Measurements from ENCODE around the gene CBLB. TPM values are rescaled to one million over a fixed set of nuclear protein-coding genes. Genes with fewer than 3 reads are reported as not detected.
A peak's percentile ranks its signal among the peaks of the same experiment; 100 is the strongest.

The CBLB gene
- total RNA-seq, 1 donor from 2014 or later: 5.9 TPM

DNA sequence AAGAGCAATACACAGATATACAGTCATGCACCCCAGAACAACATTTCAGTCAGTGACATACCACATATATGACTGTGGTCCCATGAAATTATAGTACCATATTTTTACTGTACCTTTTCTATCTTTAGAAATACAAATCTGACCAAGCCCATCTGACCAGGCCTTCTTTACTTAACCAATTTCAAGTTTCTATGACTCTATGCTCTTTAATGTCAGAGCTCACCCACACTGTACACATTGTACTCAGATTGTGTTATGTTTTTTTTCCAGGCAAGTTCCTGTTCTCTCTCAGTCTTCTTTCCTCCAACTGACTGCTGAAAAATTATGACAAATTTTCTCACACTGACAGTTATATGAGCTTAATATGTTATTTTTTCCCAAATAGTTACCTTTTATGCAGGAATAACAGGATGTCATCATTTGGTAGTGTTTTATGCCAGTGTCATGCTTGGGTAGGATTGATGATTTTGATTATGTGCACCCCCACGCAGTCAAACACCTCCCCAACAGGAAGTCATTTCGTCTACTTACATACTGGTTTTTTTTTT is 8.0 kb upstream of the CBLB start:
- DNase-seq (ENCODE audit: low read depth): no peak
- no peak overlapping the region for H3K4me3 ChIP-seq (ENCODE audit: low read depth, low read length)
- TF ChIP-seq, protein P1, sequence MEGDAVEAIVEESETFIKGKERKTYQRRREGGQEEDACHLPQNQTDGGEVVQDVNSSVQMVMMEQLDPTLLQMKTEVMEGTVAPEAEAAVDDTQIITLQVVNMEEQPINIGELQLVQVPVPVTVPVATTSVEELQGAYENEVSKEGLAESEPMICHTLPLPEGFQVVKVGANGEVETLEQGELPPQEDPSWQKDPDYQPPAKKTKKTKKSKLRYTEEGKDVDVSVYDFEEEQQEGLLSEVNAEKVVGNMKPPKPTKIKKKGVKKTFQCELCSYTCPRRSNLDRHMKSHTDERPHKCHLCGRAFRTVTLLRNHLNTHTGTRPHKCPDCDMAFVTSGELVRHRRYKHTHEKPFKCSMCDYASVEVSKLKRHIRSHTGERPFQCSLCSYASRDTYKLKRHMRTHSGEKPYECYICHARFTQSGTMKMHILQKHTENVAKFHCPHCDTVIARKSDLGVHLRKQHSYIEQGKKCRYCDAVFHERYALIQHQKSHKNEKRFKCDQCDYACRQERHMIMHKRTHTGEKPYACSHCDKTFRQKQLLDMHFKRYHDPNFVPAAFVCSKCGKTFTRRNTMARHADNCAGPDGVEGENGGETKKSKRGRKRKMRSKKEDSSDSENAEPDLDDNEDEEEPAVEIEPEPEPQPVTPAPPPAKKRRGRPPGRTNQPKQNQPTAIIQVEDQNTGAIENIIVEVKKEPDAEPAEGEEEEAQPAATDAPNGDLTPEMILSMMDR (conservative IDR thresholded peaks at IDR 0.05; ENCODE audit: low read depth, low read length): no peak

DNA sequence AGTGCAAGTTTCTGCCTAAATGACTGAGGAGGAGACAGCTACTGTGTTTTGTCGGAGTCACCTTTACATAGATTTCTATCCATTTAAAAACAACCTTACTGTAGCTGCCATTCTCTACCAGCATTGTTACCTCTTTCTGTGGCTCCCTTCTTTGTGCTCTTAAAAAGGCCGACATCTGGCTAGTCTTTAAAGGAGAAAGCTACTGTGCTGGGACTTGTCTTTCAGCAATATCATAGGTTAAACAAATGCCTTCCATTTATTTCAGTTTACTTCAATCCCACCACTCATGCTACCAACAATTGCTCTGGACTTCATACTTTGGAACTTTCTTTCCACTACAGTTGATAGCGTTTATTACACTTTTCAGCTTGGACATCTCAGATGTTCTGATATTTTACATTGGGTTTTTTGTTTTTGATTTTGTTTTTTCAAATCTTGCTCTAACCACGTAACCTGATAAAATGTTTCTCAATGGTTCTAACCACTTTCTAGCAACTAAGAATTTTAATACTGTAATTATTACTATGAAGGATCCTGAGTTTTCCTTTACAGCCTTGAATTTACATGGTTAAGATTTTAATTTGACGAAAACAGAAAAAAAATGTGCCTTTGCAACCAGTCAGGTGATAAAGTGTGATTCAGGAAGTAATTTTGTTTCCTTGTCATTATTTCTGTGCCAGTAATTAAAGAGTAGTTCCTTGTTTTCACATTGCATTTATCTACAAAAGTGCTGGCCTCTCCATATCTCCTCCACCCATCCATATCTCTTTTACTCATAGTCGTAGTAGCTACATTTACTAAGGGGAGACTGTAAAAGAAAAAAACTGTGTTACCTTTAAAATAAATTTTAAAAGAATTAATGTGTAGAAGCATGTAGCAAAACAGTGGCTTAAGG is 1.3 kb upstream of the CBLB start:
- TF ChIP-seq, protein P1 (conservative IDR thresholded peaks at IDR 0.05; ENCODE audit: low read depth, low read length): no peak
- DNase-seq (ENCODE audit: low read depth): no peak

DNA sequence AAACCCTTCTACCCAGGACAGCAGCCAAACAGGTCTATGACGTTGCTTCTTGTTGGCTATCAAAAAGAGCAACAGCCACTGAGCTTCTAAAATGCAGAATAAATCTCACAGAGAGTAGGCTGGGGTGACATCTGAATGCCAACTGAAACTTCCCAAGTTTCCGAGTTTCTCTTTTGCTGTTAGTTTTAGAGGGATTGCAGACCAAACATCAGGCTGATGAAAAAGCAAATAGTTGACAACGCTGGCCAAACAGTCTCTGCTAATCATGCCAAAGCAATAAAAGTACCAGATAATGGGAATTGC is 670 bp upstream of the CBLB start:
- TF ChIP-seq, protein P1 (conservative IDR thresholded peaks at IDR 0.05; ENCODE audit: low read depth, low read length): no peak
- no peak for DNase-seq (ENCODE audit: low read depth)
- peak overlapping the region; percentile 88 for H3K4me3 ChIP-seq (ENCODE audit: low read depth, low read length)

More for the DNA sequence above, 1.3 kb upstream of the CBLB start:
- H3K4me3 ChIP-seq (ENCODE audit: low read depth, low read length): peak overlapping the region; percentile 88

DNA sequence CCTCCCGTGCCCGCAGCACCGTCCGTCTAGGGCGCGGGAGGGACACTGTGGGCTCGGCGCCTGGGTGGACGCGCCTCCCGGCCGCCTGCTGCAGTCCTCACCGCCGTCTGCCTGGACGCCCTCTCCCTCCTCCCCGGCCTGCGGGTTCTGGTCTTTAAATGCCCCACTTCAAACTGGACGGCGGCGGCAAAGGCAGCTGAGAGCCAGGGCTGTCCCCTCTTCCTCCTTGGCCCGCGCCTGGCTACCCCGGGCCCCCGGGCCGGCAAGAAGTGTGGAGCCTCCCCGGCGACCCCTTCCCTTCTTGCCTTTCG is 426 bp downstream of the CBLB start:
- TF ChIP-seq, protein P1 (conservative IDR thresholded peaks at IDR 0.05; ENCODE audit: low read depth, low read length): no peak
- no peak for DNase-seq (ENCODE audit: low read depth)
- H3K4me3 ChIP-seq (ENCODE audit: low read depth, low read length): peak overlapping the region; percentile 88

DNA sequence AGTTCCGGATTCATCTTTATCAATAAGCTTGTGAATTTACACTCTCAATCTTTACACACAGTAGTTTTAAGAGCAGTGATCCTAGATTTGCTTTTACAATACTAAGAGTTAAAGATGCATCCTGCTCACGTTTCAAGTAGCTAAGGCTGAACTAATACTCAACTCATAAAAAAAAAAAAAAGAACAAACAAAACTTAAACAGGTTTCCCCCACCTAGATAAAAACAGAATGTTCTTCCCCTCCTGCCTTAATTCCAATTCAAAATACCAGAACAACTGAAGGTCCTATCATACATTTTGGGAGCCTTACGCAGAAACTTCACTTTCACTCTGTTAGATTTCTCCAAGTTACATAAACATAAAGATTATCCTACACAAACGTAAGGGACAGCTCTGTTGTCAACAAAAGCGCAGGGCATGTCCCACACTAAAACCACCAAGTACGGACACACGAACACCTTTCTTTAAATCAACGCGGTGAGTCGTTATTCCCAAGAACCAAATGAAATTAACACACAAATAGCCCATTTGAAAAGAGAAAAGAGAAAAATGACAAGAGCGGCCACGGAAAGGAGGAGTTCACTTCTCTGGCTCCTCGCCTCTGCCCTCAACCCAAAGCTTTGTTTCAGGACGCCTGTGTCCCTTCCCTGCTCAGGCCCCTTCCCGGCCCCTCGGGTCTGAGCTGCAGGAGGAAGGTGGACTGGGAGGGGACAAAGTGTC is 941 bp downstream of the CBLB start:
- no peak for DNase-seq (ENCODE audit: low read depth)
- TF ChIP-seq, protein P1 (conservative IDR thresholded peaks at IDR 0.05; ENCODE audit: low read depth, low read length): no peak
- peak overlapping the region; percentile 88 for H3K4me3 ChIP-seq (ENCODE audit: low read depth, low read length)

DNA sequence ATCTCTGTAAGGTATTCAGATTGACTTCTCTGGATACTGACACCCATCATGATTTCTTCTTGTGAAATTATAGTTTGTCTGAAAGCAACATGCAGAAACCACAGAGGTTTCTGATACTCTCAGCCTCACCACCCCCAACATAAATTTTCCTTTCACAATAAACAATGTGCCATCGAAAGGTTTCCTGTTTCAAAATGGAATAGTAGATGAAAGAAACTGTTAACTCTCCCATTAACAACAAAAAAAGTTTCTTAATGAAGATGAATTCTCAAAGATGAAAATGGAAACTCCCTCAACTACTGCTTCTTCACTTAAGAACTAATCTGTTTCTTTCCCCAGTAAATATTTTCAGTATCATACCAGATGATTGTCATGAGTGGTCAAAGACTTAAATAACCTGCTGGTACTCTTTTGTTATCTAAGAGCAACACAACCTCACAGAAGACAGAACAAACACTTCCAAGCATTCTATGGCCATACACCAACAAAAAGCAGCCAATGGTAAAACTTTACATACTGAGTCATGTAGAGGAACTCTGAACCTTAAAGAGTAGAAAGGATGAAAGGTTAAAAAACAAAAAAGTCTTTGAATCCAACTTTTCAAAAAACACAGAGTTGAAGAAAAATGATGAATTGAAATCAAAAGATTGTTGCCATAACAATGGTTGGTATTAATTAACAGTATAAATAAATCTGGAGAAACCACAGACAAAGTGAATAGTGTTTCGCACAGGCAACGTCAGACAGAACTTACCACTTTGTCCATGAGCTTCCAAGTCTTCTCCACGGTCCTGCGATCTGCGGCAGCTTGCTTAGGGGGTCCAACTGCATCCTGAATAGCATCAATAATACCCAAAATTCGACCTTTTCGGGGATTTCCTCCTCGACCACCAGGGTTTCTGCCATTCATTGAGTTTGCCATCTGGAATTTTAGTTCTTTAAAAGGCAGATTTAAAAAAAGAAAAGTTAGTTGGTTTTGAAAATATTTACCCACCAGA is 1.9 kb downstream of the CBLB start:
- H3K4me3 ChIP-seq (ENCODE audit: low read depth, low read length): peak overlapping the region; percentile 88
- TF ChIP-seq, protein P1 (conservative IDR thresholded peaks at IDR 0.05; ENCODE audit: low read depth, low read length): no peak
- DNase-seq (ENCODE audit: low read depth): no peak
